ENCODE results near the gene HERC3.

GRCh38 chr4:88674979-88675378 lies 82.7 kb downstream of the HERC3 start:
- TF ChIP-seq POLR2A (IDR thresholded peaks at IDR 0.05; ENCODE audit: low read depth, low read length) (no peak), POLR2AphosphoS5 (IDR thresholded peaks at IDR 0.05; ENCODE audit: low read depth, low read length) (no peak), TAF1 (IDR thresholded peaks at IDR 0.05; ENCODE audit: low read depth, low read length) (no peak), SPI1 (IDR thresholded peaks at IDR 0.05; ENCODE audit: low read depth, low read length) (no peak), PAX5 (IDR thresholded peaks at IDR 0.05; ENCODE audit: insufficient read depth, low read length, severe bottlenecking) (no peak)

Measured in GM12891 (cell line).